HG03571 (cell line): ENCODE results near the gene SLC38A8.

Experiments used
- ATAC-seq: cut with Tn5 transposase; IDR thresholded peaks from one replicate; pipeline ENCODE4 v1.9.1; 2021; ENCODE audit not compliant: unreplicated experiment

The SLC38A8 gene

DNA sequence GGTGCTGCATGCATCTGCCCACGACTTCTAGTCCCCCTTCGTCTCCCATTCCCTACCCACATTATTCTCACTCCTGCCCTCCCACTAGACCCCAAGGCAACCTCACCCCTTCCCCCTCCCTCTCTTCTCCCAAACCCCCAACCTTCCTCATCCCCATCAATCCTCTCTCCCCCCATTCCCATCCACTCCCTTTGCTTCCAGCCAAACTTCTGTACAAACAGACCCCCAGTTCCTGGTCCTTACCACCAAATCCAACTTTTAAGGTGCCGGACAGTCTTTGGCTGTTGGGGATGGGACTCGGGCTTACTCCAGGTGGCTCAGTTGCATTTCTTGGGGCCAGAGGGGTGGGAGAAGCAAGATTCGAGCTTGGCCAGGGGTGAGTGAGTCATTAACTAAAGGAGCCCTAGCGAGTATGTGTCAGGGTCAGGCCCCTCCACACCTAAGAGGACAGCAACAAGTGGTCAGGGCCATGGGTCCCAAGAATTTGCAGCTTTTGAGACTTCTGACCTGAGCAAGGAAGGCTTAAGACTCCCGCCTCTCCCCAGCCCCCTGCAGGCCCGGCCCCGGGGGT is at the start of gene SLC38A8:
SLC38A8 (minus strand) TSS at position 488 of the 571 bp plus-strand sequence. CDS start 638 bp downstream, outside the sequence.
- ATAC-seq: no peak

- ATAC-seq: no peak
Measured at GRCh38 chr16:84091460-84091859, 48.9 kb upstream of the SLC38A8 start.

DNA sequence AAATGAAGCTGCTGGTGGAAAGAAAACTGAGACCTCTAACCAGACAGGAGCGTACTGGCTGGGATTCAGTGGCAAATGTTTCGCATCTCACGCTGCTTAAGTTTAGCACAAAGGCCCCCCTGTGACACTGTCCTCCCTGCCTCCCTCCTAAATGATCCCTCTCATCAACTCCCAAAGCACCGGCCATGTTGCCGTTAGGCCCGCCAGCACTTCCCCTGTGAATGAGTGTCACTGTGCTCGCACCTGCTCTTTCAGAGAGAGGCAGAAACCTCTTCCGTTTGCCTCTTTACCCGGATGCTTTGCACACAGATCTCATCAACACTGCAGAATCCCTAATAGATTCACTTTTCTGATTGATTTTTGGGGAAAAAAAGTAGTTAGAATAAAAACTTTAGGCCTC is 47.6 kb upstream of the SLC38A8 start:
- no peak for ATAC-seq

DNA sequence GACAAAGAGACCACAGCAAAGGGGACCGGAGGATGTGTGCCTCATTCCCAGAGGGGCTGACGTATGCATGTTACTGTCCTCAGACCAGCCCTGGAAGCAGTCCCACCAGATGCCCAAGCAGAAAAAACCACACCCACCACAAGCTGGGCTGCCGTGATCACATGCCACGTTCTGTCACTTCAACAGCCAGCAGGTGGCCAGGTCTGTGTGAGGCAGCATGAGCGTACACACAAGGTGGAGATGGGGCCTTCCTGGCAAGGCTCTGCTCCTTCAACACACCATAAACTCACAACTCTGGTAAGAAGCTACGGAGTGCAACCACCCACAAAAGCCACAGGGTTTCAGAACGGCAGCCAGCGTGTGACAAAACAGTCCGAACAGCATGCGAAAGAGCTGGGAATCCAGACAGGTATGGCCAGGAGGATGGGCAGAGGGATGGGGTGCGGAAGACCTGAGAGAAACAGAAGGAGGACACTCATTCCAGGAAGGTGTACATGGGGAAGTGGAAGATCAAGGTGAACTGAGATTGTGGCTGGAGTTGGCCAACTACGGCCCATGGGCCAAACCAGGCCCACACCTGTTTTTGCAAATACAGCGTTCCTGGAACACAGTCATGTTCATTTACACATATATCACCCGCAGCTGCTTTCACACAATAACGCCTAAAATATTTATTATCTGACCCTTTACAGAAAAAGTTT is 46.2 kb upstream of the SLC38A8 start:
- peak; percentile 70 for ATAC-seq

GRCh38 chr16:84087466-84088151 is 45.0 kb upstream of the SLC38A8 start:
- no peak for ATAC-seq

- no peak for ATAC-seq
Measured at GRCh38 chr16:84087001-84087400, 44.4 kb upstream of the SLC38A8 start.

GRCh38 chr16:84086341-84086740 is 43.7 kb upstream of the SLC38A8 start:
- ATAC-seq: no peak

DNA sequence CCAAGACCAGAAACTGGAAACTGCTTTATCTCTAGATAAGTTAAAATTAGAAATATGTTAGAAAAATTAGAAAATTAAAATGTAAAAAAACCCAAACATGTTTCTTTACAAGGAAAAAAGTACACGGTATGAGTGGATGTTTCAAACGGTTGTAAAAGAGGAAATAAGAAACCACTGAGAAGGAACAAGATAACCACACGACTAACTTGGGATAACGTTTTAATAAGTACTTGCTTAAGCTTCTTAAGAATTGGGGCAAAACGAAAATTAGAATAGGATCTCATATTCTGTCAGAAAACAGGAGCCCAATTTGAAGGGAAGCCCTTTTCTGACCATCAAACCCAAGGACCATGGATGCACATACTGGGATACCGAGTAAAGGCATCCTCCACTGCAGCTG is 43.2 kb upstream of the SLC38A8 start:
- no peak for ATAC-seq

- no peak for ATAC-seq
Measured at GRCh38 chr16:84085271-84085667, 42.7 kb upstream of the SLC38A8 start.

DNA sequence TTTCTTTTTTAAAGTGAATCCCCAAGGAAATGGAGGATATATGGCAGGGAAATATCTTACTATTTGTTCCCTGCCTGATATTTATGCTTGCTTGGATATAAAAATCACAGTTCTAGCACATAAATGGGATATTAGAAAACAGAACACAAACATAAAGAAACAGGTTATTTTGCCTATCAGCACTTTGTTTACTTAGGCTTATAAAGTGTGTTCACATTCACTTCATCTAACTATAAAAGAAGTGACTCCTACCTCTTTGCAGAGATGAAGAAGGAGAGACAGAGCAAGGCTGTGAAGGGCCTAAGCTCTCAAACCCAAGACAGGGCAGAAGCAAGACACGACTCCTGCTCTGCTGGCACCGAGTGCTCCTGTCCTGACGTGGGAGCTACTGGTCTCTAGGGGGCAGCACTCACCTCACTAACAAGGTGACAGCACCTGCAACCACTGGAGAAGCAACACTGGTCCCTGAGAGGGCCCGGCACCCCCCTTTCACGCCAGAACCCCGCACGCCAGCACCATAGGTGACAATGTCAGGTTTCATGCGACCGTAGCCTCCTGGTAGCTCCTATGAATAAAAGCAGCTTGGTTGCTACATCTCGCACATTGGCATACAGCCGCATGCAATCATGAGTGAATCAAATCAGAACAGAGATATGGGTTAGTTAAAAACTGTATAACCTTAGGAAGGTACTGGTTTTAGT is 42.1 kb upstream of the SLC38A8 start:
- ATAC-seq: no peak

GRCh38 chr16:84082835-84083569 is 40.4 kb upstream of the SLC38A8 start:
- ATAC-seq: no peak

- ATAC-seq: no peak
Measured at GRCh38 chr16:84082110-84082509, 39.5 kb upstream of the SLC38A8 start.

DNA sequence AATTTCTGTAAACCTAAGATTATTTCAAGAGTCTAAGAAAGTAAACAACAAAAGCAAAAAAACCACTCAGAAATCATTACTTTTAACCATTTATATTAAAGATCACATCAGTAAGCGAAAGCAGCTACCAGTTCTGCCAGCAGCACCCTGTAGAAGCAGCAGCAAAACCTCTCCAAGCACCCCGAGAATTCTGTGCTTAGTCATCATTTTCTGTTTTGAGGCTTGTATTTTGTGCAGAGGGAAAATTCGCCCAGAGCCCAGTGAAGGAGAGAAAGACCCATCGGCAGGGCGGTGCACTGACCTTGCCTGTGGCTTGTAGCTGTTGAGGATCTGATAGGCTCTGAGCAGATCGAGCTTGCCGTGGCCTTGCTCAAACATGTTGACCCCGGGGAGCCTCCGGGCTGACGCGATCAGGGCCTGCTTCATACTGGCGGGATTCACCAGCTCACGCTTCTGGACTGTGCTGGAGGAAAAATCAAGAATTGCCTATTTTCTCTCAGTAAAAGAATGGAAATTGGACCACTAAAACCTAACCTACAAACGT is 38.9 kb upstream of the SLC38A8 start:
- no peak for ATAC-seq

- no peak for ATAC-seq
Measured at GRCh38 chr16:84080813-84081212, 38.2 kb upstream of the SLC38A8 start.

- no peak for ATAC-seq
Measured at GRCh38 chr16:84080378-84080777, 37.8 kb upstream of the SLC38A8 start.

- no peak for ATAC-seq
Measured at GRCh38 chr16:84079664-84080063, 37.1 kb upstream of the SLC38A8 start.

DNA sequence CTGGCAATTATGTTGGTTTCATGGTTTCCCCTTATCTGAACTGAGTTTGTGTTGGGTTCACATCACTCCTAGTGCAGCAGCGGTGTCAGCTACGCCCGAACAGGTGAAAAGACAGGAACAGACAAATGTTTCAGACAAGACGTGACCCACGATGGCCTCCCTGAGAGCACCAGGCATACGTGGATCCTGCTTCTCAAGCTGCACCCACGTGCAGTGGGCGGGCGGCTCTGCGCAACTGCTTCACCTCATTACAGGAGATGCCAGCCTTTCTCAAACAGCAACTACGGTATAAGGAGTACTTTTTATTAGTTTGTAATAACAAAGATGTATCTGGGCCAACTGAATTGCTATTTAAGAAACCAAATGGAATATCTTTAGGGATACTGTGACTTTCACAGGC is 32.8 kb upstream of the SLC38A8 start:
- no peak for ATAC-seq

- ATAC-seq: no peak
Measured at GRCh38 chr16:84074721-84075120, 32.1 kb upstream of the SLC38A8 start.

- ATAC-seq: no peak
Measured at GRCh38 chr16:84072014-84072413, 29.4 kb upstream of the SLC38A8 start.

- ATAC-seq: no peak
Measured at GRCh38 chr16:84071121-84071520, 28.5 kb upstream of the SLC38A8 start.

DNA sequence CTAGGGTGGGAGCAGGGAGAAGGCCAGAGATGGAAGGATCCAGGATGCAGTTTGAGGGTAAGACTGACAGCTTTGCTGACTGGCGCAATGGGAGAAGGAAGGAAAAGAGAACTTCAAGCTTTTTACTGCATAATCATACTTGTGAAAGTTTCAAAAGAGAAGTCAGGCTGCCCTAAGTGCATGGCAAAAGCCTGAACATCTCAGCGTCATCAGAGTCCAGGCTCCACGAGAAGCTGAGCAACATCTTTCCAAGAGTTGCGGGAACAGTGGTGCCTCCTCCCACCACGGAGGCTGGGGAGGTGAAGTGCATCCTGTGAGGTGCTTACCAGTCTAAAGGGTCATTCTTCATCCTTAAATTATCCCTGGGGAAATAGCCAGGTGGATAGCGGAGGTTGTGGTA is 26.9 kb upstream of the SLC38A8 start:
- no peak for ATAC-seq
